ENCODE measurements around the gene ABCB9.

GRCh38 chr12:122961531-122962329, 4.5 kb downstream of the ABCB9 start:
- no peak for TF ChIP-seq CTCF (IDR thresholded peaks at IDR 0.05; ENCODE audit: insufficient read depth, low read depth, low read length)
- TF ChIP-seq EZH2 (IDR thresholded peaks at IDR 0.05; ENCODE audit: insufficient read depth, low read length) = no peak
